Frontal cortex (tissue), 4 donors: ENCODE data around the gene CDC42SE2. TPM values are rescaled to one million over a fixed set of nuclear protein-coding genes. Genes with fewer than 3 reads are reported as not detected.
A peak's percentile ranks its signal among the peaks of the same experiment; 100 is the strongest.
"Not testable (repeated sequence)": the region's sequence is repeated elsewhere in the genome, so short reads cannot be mapped to it uniquely, and the experiment has no call there.

Experiments
- DNase-seq, 2 donors: peaks; one replicate each; pipeline ENCODE4 v3.0.0; 2012; ENCODE audit warnings: low spot score in 2 of 2
- FAIRE-seq: peaks from 2 replicates; lab custom pipeline; 2012; peaks lifted over from hg19 to GRCh38; lab: Jason Lieb, UNC
- total RNA-seq: library from RNA; depleted of rRNA; stranded (reverse); fragments of >200 nt; gene quantifications from one replicate; pipeline ENCODE4 v1.2.3, GENCODE V29; 2014
- donor health status: control.
- donor health status: control.
- donor health status: control.

The CDC42SE2 gene
- total RNA-seq, 1 donor from 2014 or later = 144 TPM

DNA sequence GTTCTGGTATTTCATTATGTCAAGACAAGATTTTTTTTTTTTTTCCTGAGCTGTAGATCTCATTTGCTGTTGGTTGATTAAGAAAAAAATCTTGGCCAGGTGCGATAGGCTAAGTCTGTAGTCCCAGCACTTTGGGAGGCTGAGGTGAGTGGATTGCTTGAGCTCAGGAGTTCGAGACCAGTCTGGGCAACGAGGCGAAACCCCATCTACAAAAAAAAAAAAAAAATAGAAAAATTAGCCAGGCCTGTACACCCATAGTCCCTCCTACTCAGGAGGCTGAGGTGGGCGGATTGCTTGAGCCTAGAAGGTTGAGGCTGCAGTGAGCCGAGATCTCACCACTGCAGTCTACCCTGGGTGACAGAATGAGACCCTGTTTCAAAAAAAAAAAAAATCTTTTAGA is 12.2 kb downstream of the CDC42SE2 start:
- no peak for DNase-seq
- no peak for FAIRE-seq

DNA sequence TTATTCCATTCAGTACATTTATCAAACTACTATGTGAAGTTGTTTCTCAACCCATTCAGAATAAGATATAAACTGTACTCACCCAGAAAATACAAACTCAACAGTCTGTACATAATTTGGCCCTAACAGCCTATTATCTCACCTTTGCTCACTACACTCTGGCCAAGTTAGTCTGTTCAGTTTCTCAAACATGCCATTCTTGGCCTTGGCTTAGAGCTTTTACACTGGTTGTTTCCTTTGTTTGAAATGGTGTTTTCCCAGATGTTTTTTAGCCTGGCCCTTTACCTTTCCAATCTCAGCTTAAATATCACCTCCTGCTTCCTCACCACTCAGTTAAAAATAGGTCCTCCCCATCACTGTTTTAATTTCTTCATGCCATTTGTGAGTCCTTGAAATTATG is 13.6 kb downstream of the CDC42SE2 start:
- no peak for FAIRE-seq
- no peak for DNase-seq

DNA sequence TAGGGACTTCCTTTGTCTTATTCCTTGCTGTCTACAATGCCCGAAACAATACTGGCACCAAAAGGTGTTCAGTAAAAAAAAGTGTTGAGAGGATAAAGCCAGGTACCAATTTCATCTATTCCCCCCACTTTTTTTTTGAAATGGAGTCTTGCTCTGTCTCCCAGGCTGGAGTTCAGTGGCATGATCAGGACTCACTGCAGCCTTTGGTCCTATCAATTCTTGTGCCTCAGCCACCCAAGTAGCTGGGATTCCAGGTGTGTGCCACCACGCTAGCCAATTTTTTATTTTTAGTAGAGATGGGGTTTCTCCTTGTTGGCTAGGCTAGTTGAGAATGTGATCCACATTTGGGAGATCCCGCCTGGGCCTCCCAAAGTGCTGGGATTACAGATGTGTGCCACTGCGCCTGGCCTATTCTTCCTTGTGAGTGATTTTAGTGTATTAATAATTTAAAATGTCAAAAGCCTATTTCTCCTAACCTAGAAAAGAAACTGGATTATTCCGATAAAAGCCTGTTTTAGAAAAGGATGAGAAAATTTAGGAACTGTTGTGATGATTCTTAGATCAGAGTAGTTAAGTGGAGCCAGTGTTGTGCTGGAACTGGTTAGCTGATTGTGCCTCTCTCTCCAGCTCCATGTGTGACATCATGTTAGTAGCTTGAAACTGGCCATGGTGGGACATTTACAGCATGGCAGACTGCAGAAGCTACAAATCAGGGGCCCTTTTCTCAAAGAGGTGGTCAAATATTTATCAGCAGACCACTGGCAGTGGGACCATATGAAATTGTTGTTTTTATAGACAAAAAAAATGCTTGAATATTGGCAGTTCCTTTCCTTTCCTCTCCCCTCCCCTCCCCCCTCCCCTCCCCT is 14.3 kb downstream of the CDC42SE2 start:
- FAIRE-seq = no peak

DNA sequence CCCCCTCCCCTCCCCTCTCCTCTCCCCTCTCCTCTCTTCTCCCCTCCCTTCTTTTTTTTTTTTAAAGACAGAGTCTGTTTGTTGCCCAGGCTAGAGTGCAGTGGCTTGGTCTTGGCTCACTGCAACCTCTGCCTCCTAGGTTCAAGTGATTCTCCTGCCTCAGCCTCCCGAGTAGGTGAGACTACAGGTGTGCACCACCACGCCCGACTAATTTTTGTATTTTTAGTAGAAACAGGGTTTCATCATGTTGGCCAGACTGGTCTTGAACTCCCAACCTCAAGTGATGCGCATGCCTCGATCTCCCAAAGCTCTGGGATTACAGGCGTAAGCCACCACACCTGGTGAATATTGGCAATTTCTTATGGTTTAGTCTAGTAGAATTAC is 14.9 kb downstream of the CDC42SE2 start:
- not testable (repeated sequence) for FAIRE-seq, DNase-seq

More for the DNA sequence above, 14.3 kb downstream of the CDC42SE2 start:
- peak in 1 of 2 donors; percentile 31 for DNase-seq

DNA sequence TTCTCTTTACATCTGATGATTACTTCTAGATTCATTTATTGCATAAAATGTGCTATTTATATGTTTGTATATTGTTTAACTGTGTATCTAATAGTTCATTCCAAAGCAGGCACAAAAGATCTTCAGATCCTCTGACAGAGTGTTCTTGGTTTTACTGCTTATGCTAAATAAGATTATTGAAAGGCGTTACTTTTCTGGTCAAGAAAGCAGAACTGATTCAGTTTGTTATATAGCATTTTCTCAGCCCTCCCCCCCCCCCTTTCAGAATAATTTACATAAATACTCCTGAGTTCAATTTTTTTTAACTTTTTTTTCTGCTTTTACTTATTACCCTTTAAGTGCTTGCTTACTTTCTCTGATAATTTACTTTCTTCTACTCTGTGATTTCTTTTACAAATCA is 15.4 kb downstream of the CDC42SE2 start:
- no peak for FAIRE-seq
- no peak for DNase-seq

DNA sequence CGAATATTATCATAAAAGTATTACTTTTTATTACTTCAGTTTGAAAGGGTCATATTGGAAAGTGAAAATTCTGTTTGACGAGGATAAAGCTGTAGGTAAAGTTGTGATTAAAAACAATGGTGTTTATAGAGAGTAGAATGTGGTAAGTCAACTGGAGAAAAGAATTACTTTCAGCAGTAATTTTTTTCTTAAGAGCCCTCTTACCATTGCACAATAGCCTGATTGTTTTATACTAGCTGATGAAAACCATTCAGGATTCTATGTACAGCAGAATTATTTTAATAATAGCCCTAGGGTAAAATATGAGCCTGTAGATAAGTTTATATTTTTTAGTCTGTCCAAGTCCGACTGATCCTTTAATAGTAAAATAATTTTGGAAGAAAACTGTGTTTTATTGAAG is 16.6 kb downstream of the CDC42SE2 start:
- DNase-seq = no peak
- FAIRE-seq = peak; percentile 58

DNA sequence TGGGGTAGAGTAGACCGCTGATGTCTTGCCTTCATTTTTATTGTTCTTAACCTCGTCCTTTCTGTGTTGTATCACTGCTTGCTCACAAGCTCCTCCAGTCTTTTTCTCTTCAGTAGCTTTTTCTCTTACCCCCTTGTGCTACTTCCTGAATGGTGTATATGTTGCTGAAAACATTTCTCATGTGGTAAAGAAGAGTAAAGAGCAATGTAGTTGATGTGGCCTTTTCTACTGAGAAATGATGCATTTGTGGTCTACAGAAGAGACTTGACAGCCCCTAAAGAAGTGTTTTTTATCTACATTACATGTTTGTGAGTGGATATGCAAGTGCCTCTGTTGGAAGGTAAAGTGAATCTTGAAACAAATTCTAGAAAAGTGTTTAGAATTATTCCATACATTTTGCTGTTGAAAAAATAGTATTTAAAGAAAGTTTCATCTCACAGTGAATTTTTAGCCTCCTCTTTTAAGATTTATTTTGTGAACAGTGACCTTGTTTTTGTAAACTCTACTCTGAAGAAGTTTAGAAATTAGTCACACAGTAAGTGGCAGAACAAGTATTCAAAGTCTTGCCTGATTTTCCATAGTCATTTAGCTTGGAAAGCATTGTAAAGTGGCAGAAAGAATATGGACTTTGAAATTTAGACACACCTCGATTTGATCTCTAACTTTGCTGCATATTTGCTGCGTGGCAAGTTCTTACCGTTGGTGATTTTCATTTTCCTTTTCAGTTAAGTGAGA is 17.4 kb downstream of the CDC42SE2 start:
- FAIRE-seq (no peak), DNase-seq (no peak)

DNA sequence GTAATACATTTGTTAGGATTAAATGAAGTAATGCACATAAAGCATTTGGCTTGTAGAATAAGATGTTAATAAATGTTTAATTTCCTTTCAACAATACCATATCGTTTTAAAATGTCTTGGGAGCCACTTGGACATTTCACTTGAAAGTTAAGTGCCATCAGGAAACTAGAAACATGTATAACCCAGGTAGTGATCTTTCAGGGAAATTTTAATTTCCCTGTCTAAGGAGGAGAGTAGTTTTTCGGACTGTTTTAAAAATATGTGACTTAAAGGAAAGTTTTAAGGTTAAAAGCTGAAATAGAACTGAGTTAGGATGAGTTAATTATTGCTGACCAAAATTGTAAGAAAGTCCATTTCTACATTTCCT is 18.0 kb downstream of the CDC42SE2 start:
- FAIRE-seq (no peak), DNase-seq (no peak)

DNA sequence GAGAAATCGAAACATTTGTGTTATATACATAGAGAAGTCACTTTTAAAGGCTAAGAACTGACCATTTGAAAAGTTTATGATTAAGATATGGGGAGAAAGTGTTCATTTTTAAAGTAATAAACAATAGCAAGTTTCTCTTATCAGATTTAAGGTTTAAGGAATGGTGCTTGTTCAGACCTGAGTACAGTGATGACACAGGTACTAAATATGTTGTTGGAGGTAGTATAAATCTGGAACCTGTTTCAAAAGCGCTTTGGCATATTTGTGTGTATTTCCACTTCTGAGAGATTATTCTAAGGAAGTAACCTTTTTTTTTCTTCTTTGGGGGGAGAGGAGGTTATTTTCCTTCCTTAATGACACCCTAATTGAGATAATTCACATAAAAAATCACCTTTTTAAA is 18.4 kb downstream of the CDC42SE2 start:
- FAIRE-seq = no peak

DNA sequence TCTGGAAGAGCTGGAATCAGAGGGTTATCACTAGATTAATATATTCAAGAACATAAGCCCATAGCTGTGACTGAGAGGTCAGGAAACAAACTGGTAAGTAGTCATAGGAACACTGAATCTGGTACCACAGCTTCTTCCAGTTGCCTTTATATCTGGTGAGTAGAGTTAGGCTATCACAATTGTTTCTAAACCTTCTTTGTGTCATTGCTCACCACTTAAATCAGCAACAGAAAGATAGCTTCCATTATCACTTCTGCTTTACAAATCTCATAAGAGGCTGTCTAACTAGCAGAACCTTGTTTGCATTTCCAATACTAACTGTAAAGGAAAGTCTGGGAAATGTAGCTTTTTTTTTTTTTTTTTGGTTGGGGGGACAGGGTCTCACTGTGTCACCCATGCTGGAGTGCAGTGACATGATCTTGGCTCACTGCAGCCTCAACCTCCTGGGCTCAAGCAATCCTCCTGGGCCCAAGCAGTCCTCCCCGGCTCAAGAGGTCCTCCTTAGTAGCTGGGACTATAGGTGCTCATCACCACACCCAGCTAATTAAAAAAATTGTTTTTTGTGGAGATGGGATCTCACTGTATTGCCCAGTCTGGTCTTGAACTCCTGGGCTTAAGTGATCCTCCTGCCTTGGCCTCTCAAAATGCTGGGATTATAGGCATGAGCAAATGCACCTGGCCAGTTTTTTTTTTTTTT is 22.0 kb downstream of the CDC42SE2 start:
- DNase-seq (no peak), FAIRE-seq (no peak)

More for the DNA sequence above, 18.4 kb downstream of the CDC42SE2 start:
- DNase-seq = no peak

DNA sequence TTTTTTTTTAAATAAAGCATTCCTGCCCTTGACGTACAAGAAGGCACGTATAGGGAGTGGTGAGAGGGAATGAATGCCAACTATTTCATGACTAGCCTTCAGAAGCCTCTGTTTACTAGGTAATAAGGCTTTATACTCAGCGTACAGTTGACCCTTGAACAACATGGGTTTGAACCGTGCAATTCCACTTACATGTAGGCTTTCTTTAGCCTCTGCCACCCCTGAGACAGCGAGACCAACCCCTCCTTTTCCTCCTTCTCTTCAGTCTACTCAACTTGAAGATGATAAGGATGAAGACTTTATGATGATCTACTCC is 22.5 kb downstream of the CDC42SE2 start:
- FAIRE-seq = no peak
- DNase-seq = no peak

DNA sequence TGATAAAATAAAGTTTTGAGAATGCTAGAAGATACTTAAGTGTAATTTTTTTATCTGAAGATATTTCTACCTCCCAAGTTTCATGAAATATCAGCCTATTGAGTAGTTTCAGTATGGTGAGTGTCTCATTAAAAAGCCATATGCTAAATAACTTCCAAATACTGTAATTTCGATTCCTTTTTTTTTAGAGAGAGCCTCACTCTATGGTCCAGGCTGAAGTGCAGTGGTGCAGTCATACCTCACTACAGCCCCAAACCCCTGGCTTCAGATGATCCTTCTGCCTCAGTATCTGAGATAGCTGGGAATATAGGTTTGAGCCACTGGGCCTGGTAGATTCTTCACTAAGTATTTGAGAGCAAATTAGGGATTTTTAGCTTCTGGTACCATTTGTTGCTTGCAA is 24.5 kb downstream of the CDC42SE2 start:
- FAIRE-seq = no peak
- no peak for DNase-seq

DNA sequence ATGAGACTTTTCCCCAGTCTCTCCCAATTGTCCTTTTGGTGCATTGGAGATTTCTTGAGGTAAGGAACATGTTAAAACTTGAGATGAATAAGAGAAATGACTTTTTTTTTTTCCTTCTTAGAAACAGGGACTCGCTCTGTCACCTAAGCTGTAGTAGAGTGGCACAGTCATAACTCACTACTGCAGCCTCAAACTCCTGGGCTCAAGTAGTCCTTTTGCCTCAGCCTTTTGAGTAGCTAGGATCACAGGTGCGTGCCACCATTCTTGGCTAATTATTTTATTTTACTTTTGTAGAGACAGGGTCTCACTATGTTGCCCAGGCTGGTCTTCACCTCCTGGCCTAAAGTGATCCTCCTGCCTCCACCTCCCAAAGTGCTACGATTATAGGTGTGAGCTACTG is 25.9 kb downstream of the CDC42SE2 start:
- FAIRE-seq (no peak), DNase-seq (no peak)

DNA sequence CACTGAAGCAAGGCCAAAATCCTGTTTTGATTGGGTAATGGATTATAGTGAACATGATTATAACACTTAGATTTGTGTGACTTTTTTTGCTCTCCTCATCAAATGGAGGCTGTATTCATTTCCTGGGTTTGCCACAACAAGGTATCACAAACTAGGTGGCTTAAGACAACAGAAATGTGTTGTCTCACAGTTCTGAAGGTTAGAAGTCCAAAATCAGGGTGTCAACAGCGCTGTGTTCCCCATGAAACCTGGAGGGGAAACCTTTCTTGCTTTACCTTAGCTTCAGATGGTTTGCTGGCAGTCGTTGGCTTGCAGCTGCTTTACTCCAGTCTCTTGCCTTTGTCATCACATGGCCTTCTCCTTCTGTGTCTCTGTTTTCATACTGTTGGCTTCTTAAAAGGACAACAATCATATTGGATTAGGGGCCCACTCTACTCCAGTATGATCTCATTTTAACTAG is 32.4 kb downstream of the CDC42SE2 start:
- DNase-seq (no peak), FAIRE-seq (no peak)

DNA sequence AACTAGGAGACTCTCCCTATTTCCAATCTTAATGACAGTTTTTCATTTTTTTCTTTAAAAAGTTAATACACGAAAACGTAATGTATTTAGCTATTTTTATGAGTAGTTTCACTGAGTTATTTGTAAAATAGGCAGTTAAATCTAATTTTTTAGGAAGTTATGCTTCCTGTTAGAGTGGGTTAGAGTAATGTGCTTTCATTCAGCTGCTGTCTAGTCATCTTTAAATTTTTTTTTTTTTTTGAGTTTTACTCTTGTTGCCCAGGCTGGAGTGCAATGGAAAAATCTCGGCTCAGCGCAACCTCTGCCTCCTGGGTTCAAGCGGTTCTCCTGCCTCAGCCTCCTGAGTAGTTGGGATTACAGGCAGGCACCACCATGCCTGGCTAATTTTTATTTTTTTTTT is 34.0 kb downstream of the CDC42SE2 start:
- FAIRE-seq = no peak
- no peak for DNase-seq

DNA sequence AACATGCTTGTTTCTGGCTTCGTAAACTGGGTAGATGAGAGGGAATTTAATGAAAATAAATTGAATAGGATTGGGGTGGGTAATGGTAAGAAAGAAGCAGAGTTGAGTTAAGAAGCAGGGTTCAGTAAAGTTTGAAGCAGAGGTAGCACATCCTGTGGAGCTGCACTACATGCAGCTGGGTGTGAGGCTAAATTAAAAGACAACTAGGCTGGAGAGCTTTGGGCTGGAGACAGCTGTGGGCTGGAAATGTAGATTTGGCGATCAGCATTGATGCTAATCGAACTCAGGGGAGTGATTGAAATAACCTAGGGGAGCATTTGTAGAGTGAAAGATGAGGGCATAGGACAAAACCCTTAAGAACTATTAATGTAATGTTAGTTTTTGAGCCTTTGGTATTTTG is 35.6 kb downstream of the CDC42SE2 start:
- FAIRE-seq (no peak), DNase-seq (no peak)

DNA sequence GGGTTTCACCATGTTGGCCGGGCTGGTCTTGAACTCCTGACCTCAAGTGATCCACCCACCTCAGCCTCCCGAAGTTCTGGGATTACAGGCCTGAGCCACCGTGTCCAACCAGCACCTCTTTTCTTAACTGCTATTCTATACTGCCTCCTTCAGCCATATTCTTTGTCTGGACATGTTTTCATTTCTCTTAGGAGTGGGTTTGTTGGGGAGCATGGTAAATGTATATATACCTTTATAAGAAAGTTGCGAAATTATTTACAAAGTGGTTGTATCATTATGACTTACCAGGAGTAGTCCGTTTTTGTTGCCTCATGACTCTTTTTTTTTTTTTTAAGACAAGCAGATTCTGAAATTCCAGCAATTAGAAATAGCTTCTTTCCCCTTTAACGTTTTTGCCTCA is 38.7 kb downstream of the CDC42SE2 start:
- FAIRE-seq = no peak
- DNase-seq = no peak

DNA sequence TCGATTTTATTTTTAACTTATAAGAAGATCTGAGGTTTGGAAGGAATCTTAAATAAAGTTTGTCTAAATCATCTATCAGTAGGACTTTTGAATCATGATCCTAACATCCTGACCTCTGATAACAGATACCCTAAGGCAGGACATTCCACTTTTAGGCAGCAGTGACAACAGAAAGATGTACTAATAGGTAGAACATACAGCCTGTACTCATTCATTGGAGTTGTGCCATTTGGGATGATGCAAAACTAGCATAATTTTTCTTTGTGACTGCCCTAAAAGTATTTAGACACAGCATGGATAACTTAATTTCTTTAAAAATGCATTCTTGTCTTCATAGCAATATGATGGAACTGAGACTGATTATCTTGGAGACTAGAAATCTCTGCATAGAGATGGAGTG is 39.7 kb downstream of the CDC42SE2 start:
- no peak for FAIRE-seq
- no peak for DNase-seq

DNA sequence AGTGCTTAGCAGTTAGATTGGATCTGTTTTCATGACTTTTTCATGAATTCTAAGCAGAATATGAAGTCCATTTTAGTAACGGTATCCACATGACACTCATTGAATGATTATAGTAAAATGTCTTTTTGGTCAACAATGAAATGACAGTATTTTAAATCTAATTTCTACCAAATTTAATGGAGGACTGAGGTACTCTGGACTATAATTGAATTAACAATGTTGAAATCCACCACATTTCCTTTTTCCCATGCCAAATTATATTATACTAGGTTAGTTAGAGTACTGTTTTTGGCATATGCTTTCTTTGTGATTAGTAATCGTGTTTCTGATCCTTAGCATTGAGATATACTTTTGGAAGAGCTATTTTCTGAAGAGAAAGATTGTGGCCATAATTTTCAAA is 40.6 kb downstream of the CDC42SE2 start:
- no peak for FAIRE-seq
- DNase-seq = no peak

DNA sequence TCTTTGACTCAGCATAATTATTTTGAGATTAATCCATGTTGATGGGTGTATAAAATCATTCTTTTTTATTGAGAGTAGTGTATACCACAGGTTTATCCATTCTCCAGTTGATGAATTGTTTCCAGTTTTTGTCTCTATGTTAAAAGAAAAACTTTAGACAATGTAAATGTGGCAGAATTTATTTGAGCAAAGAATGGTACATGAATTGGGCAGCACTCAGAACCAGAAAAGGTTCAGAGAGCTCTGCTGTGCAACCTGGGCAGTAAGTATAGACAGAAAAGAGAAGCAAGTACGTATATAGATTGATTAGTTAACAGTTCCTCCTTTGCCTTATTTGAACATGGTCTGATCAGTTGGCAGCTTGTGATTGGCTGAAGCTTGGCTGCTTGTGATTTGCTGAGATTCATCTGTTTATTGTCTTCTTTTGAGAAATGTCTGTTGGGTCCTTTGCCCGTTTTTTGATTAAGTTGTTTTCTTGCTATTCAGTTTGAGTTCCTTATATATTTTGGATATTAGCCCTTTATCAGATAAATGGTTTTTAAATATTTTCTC is 41.4 kb downstream of the CDC42SE2 start:
- DNase-seq = no peak
- FAIRE-seq = no peak

DNA sequence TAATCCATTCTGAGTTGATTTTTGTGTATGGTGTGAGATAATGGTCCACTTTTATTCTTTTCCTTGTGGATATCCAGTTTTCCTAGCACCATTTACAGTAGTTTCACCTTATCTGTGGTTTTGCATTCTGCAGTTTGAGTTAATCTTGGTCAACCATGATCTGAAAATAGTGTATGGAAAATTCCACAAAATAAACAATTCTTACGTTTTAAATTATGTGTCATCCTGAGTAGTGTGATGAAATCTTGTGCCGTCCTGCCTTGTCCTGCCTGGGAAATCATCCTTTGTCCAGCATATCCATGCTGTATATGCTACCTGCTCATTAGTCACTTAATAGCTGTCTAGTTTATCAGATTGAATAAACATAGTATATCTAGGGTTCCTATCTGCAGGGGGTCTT is 42.1 kb downstream of the CDC42SE2 start:
- FAIRE-seq = no peak
- no peak for DNase-seq
